Measurements from ENCODE around the gene CAMKV.
A peak's percentile ranks its signal among the peaks of the same experiment; 100 is the strongest.
"Not testable (repeated sequence)": the region's sequence is repeated elsewhere in the genome, so short reads cannot be mapped to it uniquely, and the experiment has no call there.

Gene CAMKV

GRCh38 chr3:49845694-49846093, 24.0 kb downstream of the CAMKV start:
- DNase-seq = no peak

DNA sequence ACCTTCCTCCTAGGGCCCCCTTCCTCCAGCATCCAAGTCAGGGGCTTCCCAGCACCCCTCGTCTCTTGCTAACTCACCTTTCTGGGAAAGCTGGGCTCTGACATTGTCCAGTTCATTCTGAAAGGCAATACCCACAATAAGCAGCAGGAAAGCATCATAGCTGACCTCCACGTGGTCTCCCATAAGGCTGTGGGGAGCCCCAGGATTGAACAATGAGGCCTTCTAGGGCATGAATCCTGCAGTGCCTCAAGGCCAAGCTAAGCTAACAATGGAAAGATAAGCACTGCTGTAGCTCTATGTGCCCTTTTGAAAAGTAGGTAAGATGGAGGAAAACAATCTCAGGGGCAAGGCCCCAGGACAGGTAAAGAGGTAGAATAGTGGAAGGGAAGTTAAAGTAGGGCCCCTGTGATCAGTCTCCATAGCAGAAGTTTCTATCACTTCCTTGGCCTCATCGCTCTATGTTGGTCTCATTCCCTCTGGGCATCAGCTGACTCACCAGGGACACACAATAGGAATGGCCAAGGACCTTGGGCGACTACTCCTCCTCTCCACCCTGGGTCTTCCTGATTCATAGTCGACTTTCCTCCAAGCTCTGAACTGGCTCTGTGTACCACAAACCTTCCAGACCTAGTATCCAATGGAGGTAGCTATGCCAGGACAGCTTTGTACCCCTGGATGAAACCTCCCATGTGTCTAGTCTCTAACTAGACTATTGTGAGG, 25.1 kb downstream of the CAMKV start:
- DNase-seq = no peak

DNA sequence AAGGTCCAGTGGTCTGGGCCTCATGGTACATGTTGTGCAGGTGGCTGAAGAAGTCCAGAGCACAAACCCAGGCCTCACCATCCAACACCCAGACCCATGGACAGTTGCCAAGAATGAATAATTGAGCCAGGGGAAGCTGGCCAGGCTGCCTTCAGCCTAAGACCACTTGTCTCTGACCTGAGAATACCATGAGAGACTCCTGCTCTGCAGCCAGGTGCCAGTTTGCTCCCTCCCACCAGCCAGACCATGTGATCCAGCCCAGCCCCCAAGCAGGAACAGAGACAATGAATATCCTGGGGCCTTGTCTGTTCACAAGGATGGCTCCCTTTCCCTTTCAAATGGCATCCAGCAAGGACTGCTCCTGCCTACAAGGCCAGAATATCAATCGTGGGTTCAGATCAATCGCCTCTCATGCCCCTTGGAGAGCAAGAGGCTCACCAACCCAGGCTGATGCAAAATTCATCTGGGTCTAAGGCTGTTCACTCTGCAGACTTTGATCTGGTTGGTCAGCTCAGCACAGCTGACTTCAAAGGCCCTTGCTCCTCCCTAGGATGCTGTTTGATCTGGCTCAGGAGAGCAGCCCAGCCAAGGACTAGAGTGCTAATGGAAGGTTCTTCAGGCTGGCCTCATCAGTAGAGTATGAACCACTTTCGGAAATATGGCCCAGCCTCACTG, 26.7 kb downstream of the CAMKV start:
- DNase-seq = no peak

GRCh38 chr3:49841806-49842205, 27.9 kb downstream of the CAMKV start:
- DNase-seq = no peak

DNA sequence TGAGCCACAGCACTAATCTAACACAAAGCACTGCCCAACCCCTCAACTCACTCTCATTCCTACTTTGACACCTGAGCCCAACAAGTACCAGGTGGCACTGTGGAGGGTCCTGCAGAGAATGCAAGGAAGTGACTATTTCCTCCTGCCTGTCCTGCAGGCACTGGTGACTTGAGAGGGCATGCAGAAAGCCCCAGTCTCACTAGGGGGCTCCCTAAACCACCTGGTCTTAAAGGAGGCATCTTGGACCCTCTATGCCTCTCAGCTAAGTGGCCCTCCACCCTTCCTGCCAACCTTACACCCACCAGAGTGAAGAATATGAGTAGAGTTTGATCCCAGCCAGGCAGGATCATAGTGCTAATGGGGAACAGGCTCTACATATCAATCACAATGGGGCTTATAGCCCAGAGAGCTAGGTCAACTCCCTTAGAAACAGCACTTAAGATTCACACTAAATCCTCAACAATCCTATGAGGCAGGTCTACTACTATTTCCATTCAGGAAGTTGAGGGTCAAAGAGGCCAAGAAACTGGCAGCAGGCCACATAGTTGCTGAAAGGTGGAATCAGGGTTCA, 28.5 kb downstream of the CAMKV start:
- DNase-seq = peak; percentile 30

GRCh38 chr3:49840388-49840787, 29.3 kb downstream of the CAMKV start:
- no peak for DNase-seq

DNA sequence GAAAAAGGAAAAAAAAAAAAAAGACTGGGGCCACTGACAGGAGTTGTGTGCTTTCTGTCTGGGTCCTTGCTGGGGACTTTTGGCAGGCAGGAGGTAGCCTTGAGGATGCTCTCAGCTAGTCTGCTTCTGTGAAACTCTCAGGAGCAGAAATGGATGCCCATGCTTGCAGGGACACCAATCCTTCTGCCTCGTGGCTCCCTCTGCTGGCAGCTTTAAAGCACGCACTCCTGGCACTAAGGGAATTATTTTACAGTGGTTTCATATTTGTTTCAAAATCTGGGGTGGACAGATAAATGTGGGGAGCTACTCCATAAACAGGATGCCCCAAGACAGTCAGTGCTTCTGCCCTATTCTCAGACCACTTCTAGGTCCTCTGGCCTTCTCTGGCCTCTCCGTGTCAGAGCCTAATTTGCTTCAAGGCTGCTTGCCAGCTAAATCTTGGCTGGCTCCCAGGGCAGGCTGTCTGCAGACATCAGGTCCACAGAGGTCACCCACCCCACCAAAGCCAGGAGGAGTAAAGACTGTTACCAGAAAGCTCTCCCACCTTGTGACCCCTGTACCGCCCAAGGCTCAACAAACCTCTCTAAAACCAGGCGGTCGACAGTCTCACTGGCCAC, 30.4 kb downstream of the CAMKV start:
- peak; percentile 85 for DNase-seq

DNA sequence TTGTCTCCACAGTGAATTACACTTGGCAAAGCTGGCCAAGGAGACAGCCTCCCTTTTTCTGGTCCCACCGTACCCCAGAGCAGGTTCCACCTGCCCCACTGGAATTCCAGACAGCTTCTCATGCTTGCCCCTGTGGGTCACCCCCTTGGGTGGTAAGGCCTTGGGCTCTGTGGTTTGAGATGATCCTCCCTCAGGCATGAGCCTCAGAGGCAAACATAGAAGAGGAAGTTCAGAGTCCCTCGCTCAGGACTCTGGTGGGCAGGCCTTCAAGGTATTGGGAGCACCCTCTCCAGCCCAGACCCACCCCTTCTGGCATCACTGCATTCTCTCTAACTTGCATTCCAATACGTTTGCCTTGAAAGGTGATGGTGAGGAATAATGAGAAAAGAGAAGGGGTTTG, 38.4 kb downstream of the CAMKV start:
- DNase-seq = no peak

DNA sequence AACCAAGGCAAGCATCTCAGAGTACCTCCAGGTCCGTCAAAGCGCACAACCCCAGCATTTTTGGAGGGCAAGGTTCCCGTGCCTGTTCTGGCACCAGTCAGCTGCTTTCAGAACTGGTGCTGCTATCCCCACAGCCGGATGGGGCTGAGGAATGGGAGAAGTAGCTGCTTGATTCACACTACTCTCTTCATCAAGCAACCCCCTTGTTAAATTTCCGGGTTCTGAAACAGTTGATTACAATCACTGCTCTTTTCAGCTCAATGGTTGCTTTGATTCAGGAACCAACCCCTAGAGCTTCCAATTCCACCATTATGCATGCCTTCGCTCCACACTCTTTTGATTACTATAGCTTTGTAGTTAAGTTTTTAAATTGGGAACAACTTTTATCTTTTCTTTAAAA, 43.7 kb downstream of the CAMKV start:
- no peak for DNase-seq

GRCh38 chr3:49823131-49823530, 46.6 kb downstream of the CAMKV start:
- not testable (repeated sequence) for DNase-seq

- DNase-seq = peak; percentile 53
Observed at GRCh38 chr3:49813497-49814174, 56.1 kb downstream of the CAMKV start, which contains the start of gene UBA7. Gene UBA7 (minus strand): TSS chr3:49813953. CDS start chr3:49813787, 166 bp downstream.

- no peak for DNase-seq
Observed at GRCh38 chr3:49812916-49813496, 56.7 kb downstream of the CAMKV start.

Measured in stimulated activated CD8-positive, alpha-beta memory T cell treated with anti-CD3 and anti-CD28 coated beads, Interleukin-4, amount 100 ng/mL, for 48 hours (primary cell).